ENCODE measurements around the gene GRM5. TPM values are rescaled to one million over a fixed set of nuclear protein-coding genes. Genes with fewer than 3 reads are reported as not detected.

The GRM5 gene
- total RNA-seq, 1 experiment from 2014 or later, result 0.03 TPM

GRCh38 chr11:88701816-88702215, 364.0 kb downstream of the GRM5 start:
- intact Hi-C loops (cut with micrococcal nuclease; ENCODE audit: unreplicated experiment), result no loop called here
- TF ChIP-seq TCF7L2 (IDR thresholded peaks at IDR 0.05; ENCODE audit: low read depth, low read length) (no peak), SIN3A (IDR thresholded peaks at IDR 0.05; ENCODE audit: borderline replicate concordance, insufficient read depth, low read depth, low read length) (no peak), REST (IDR thresholded peaks at IDR 0.05; ENCODE audit: insufficient read depth in 1 of 2, low read depth in 2 of 2, low read length in 1 of 2) (no peak), CTCF (IDR thresholded peaks at IDR 0.05) (no peak), POLR2AphosphoS5 (IDR thresholded peaks at IDR 0.05; ENCODE audit: low read depth, low read length) (no peak)
- POLR2A ChIA-PET, result no interaction called here
- no TSS peak for BruUV-seq (replicated peaks)
- CTCF ChIA-PET, result interaction anchor here (0.6 kb wide), 1 partner anchor 121 kb away, joined by 3 read pairs; no protein-coding TSS in a partner anchor
- in situ Hi-C loops (cut with HindIII; ENCODE audit: low pct_unique_long_range_greater_than_20kb, low sequenced_read_pairs), result no loop called here
- no peaks in the 10 kb centered on the region for H3K27me3 ChIP-seq (ENCODE audit: control insufficient read depth, insufficient read depth, low read length)
- DNase-seq (ENCODE audit: low read depth, low spot score) (no peak), ATAC-seq (no peak)
- no peaks in the 10 kb centered on the region for H3K4me1 ChIP-seq (ENCODE audit: control insufficient read depth, insufficient read depth, low read length)
- no peaks in the 10 kb centered on the region for H3K36me3 ChIP-seq (ENCODE audit: control insufficient read depth, insufficient read depth, low read length)
- no peaks in the 10 kb centered on the region for H3K9me3 ChIP-seq (ENCODE audit: control insufficient read depth, insufficient read depth, low read depth, low read length)
- no peak overlapping the region for H3K27ac ChIP-seq (ENCODE audit: low read length)
- H3K4me3 ChIP-seq (ENCODE audit: low read depth in 2 of 2, low read length in 2 of 2), result no peak overlapping the region

- DNase-seq (ENCODE audit: low read depth, low spot score) (no peak), ATAC-seq (no peak)
- ChIA-PET CTCF (no interaction called here), POLR2A (no interaction called here)
- intact Hi-C loops (cut with micrococcal nuclease; ENCODE audit: unreplicated experiment) (no loop called here), in situ Hi-C loops (cut with HindIII; ENCODE audit: low pct_unique_long_range_greater_than_20kb, low sequenced_read_pairs) (no loop called here)
- Histone ChIP-seq H3K36me3 (ENCODE audit: control insufficient read depth, insufficient read depth, low read length) (no peaks in the 10 kb centered on the region), H3K4me3 (ENCODE audit: low read depth in 2 of 2, low read length in 2 of 2) (no peak overlapping the region), H3K27me3 (ENCODE audit: control insufficient read depth, insufficient read depth, low read length) (no peaks in the 10 kb centered on the region), H3K27ac (ENCODE audit: low read length) (no peak overlapping the region), H3K9me3 (ENCODE audit: control insufficient read depth, insufficient read depth, low read depth, low read length) (no peaks in the 10 kb centered on the region), H3K4me1 (ENCODE audit: control insufficient read depth, insufficient read depth, low read length) (no peaks in the 10 kb centered on the region)
- no TSS peak for BruUV-seq (replicated peaks)
- TF ChIP-seq SIN3A (IDR thresholded peaks at IDR 0.05; ENCODE audit: borderline replicate concordance, insufficient read depth, low read depth, low read length) (no peak), REST (IDR thresholded peaks at IDR 0.05; ENCODE audit: insufficient read depth in 1 of 2, low read depth in 2 of 2, low read length in 1 of 2) (no peak), POLR2AphosphoS5 (IDR thresholded peaks at IDR 0.05; ENCODE audit: low read depth, low read length) (no peak), TCF7L2 (IDR thresholded peaks at IDR 0.05; ENCODE audit: low read depth, low read length) (no peak), CTCF (IDR thresholded peaks at IDR 0.05) (no peak)
These were observed 368.6 kb downstream of the GRM5 start for GRCh38 chr11:88697139-88697538.

All from Panc1 (cell line).